Adipose tissue (tissue), 3 donors: Measurements from ENCODE around the gene PHLDB2. TPM values are rescaled to one million over a fixed set of nuclear protein-coding genes. Genes with fewer than 3 reads are reported as not detected.

Experiments used
- H3K27ac ChIP-seq: one replicate; pipeline ENCODE4 v1.5.1; 2013; ENCODE audit warnings: low read depth, low read length
- WGBS, 3 donors: extraction: QIAGEN DNeasy Blood & Tissue Kit; methylation state at CpG; one replicate each; pipeline ENCODE4 v1.1.7; 2013; 5-methylcytosine and 5-hydroxymethylcytosine counted together
- polyA plus RNA-seq, 3 donors: library from polyadenylated mRNA; stranded (reverse); fragments of 200-250 nt; gene quantifications; one replicate each; pipeline ENCODE4 v1.2.3, GENCODE V29; 2013
- donor health status: healthy with polysubstance abuse.
- donor health status: Bipolar disorder and iron deficiency.
- donor health status: healthy.

Gene PHLDB2
- polyA plus RNA-seq, 3 donors: 7.9 to 84.1 (median 46.4) TPM

DNA sequence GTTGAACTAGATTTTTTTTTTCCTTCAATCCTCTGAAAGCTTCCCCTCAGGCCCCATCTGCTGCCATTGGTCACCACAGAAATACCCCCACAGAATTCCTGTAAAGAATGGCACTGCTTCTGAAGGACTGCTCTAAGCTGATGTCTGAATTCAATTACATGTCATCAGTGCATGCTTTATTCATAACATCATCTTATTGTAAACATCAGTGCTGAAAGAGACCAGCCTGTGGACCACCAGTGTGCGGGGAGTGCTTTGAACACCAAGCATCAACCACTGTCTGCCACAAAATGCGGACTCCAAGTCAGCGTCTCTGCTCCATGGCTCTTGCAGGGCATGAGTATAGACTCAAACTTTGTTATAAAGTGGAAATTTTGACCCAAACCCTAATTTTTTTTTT, 11.6 kb downstream of the PHLDB2 start:
- 93 to 94% (median 93%) methylated on average over 3 of the region's 3 CpGs for WGBS, 3 donors

DNA sequence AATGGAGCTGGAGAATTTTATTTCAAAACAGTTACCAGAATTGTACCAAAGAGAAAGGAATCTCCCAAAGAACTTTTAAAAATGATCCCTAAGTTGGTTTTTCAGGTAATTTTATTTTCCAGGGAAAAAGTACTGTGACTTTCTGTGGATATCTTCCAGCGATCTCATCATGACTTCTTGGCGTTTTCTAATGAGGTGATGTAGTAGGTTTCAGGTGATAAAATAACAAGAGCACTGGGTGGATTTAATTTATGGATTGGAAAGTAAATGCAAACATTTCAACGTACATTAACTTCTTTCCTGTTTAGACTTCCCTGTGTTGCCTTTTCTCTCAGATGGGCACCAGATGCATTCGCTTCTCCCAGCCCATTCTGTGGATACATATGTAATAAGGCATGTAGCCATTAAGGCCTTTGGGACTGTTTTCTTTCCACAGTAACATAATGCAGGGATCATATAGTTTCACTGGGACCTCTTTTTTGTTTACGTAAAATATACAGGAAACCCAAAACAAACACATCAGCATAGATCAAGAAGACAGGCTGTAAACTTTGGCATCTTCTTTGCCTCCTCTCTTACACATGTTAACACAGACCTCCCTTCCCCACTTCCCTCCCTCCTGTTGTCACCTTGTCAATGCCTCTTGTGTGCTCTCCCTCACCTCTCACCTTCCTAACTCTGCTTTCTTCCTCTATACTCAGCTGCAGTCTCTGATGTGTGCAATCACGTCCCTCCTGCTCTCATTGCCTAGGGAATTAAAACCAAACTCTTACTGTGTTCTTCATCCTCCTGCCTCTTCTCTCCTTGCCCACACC, 13.0 kb downstream of the PHLDB2 start:
- 86% methylated on average over 6 of the region's 6 CpGs for WGBS, 3 donors
- H3K27ac ChIP-seq: no peak overlapping the region

More for the DNA sequence above, 11.6 kb downstream of the PHLDB2 start:
- H3K27ac ChIP-seq: no peak overlapping the region

- WGBS, 3 donors: 53 to 81% (median 72%) methylated on average over 2 of the region's 2 CpGs
- no peak overlapping the region for H3K27ac ChIP-seq
These were observed 13.9 kb downstream of the PHLDB2 start for GRCh38 chr3:111872979-111873378.

DNA sequence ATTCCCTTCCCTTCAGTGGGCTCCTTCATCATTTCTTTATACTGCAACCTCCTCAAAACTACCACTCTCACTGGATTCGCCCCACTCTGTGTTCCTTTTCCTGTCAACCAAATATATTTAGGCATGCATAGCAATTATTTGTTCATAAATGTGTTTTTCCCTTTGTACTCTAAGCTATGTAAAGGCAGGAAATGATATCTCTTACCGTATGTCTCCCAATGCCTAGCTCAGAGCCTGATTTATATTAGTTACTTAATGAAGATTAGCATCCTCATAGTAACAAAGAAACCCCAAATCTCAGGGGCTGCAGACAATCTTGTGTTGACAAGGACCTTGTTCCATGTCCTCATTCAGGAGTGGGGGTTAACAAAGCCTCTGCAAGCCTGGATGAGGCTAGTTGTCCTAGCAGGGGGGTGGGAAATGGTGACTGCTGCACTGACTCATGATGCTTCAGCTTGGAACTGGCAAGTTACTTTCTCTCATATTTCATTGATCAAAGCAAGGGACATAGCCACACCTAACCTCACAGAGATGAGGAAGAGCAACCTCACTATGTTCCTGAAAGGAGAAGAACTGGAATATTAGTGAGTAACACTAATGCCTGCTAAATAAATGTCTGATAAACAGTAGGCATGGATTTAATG, 15.2 kb downstream of the PHLDB2 start:
- WGBS, 3 donors: 67 to 85% (median 77%) methylated on average over 2 of the region's 2 CpGs
- no peak overlapping the region for H3K27ac ChIP-seq

DNA sequence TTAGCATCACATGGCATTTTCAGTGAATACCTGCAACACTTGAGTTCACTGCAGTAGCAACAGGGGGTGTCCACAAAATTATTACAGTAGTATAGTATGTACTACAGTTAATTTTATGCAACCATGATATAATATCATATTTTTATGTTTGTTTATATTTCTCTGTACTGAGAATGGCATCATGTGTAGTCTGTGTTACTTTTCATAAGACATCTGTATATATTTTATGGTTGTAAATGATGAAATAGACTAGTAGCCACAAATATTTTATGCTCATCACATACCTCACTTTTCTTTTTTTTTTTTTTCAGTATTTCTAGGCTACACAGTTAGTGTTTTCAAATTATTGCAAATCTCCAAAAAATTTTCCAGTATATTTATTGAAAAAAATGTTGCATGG, 22.4 kb downstream of the PHLDB2 start:
- H3K27ac ChIP-seq: no peak overlapping the region

GRCh38 chr3:111882194-111882593, 23.1 kb downstream of the PHLDB2 start:
- 83 to 93% (median 90%) methylated on average over 2 of the region's 2 CpGs for WGBS, 3 donors
- no peak overlapping the region for H3K27ac ChIP-seq

- no peak overlapping the region for H3K27ac ChIP-seq
These were observed 23.7 kb downstream of the PHLDB2 start for GRCh38 chr3:111882799-111883198.

DNA sequence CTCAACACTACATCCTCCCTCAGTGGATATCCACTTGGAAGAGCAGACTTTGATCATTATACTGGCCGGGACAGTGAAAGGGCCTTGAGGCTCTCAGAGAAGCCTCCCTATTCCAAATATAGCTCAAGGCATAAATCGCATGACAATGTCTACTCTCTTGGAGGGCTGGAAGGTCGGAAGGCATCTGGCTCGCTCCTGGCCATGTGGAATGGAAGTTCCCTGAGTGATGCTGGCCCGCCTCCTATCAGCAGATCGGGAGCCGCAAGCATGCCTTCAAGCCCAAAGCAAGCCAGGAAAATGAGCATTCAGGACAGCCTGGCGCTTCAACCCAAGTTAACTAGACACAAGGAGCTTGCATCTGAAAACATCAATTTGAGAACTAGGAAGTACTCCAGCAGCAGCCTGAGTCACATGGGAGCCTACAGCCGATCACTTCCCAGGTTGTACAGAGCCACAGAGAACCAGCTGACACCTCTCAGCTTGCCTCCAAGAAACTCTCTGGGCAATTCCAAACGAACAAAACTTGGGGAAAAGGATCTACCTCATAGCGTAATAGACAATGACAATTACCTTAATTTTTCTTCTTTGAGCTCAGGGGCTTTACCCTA, 25.4 kb downstream of the PHLDB2 start:
- WGBS, 3 donors: 87 to 89% (median 87%) methylated on average over 11 of the region's 11 CpGs
- H3K27ac ChIP-seq: no peak overlapping the region

- WGBS, 3 donors: 92 to 97% (median 96%) methylated on average over 2 of the region's 2 CpGs
- no peak overlapping the region for H3K27ac ChIP-seq
These were observed 26.5 kb downstream of the PHLDB2 start for GRCh38 chr3:111885578-111885977.

DNA sequence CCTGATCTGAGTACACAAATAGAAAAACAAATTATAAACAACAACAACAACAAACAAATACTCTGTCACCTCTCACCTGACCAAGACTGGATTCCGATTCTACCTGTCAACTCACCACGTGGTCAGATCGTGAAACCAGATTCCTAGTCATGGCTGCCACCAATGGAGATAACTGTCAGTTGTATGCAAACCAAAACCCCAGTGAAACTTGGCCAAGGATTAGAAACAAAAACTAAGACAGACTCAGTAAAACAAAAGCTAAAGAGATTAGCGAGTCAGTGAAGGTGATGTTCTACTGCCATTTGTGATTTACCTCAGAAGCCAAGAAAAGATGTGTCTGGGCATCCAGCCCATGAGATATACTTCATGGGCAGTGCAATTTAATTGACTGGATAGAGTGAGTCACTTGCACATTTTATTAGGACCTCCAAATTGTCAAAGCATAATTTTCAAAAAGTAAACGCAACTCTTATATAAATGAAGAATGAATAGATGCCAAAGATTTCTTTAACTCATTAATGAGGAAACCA, 31.1 kb downstream of the PHLDB2 start:
- no peak overlapping the region for H3K27ac ChIP-seq
- WGBS, 3 donors: 82 to 91% (median 83%) methylated on average over 5 of the region's 5 CpGs

DNA sequence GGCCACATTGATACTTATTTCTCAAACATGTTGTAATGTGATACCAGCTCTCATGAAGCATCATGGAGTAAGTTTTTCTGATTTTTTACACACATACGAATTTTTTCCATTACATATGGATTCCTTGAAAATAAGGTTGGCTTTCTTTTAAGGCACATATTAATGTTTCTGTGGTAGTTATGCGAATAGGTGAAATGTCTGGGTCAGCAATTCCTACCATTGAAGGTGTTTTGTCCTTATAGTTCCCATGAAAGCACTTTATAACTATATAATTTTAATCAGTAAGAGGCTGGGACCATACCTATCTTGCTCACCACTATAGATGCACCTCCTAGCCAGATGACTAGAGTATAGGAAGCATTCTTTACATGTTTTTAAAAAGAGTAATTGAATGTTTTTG, 33.0 kb downstream of the PHLDB2 start:
- WGBS, 3 donors: 91 to 96% (median 95%) methylated on average over 2 of the region's 2 CpGs
- H3K27ac ChIP-seq: no peak overlapping the region

GRCh38 chr3:111895071-111895470, 36.0 kb downstream of the PHLDB2 start:
- H3K27ac ChIP-seq: no peak overlapping the region
- 36 to 77% (median 48%) methylated on average over 1 of the region's 1 CpG for WGBS, 3 donors

- 63 to 76% (median 69%) methylated on average over 2 of the region's 2 CpGs for WGBS, 3 donors
- no peak overlapping the region for H3K27ac ChIP-seq
These were observed 40.9 kb downstream of the PHLDB2 start for GRCh38 chr3:111899966-111900365.

DNA sequence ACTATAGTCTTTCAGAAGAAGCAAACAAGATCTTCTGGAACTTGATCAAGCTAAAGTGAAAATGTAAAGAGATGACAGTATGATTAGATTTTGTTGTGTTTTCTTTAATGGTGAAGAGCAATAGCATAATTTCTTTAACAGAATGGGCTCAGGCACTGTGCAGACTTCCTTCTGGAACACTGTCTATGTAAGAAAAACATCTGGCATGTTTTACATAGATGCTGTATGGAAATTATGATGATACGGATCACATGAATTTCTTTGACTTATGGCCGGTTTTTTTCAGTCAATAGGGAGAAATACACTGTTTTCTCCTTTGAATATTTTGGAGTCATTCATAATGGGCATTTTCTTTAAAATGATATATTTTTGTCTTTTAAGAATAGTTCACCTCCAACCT, 42.6 kb downstream of the PHLDB2 start:
- H3K27ac ChIP-seq: no peak overlapping the region
- 54 to 91% (median 76%) methylated on average over 2 of the region's 2 CpGs for WGBS, 3 donors

- 73 to 94% (median 81%) methylated on average over 4 of the region's 4 CpGs for WGBS, 3 donors
- no peak overlapping the region for H3K27ac ChIP-seq
These were observed 43.5 kb downstream of the PHLDB2 start for GRCh38 chr3:111902534-111902933.

DNA sequence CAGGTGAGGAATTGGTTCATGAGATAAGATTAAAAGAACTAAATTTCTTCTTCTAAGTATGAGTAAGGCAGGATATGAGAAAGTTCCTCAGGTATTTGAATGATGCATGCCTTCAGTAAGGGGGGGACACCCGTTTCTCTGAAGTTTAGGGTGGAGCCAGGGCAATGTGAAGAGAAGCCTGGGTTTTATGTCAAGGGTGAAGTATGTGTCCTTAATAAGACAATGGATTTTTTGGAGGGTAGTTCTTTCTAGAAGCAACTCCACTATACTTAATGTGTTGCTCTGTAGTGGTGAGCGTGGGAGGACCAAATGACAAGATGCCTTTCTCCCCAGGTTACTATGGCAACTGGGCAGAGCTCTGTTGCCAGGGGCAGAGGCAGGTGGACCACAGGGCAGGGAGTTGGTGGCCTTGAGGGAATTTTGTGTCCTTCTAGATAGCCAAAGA, 44.0 kb downstream of the PHLDB2 start:
- no peak overlapping the region for H3K27ac ChIP-seq
- 67 to 85% (median 70%) methylated on average over 2 of the region's 2 CpGs for WGBS, 3 donors

GRCh38 chr3:111904376-111905241, 45.5 kb downstream of the PHLDB2 start:
- 64 to 93% (median 65%) methylated on average over 4 of the region's 4 CpGs for WGBS, 3 donors
- H3K27ac ChIP-seq: no peak overlapping the region

GRCh38 chr3:111906656-111907055, 47.6 kb downstream of the PHLDB2 start:
- WGBS, 3 donors: 60 to 92% (median 71%) methylated on average over 2 of the region's 2 CpGs
- no peak overlapping the region for H3K27ac ChIP-seq
